GM12875 (cell line): ENCODE measurements around the gene CDH3.

Experiments used
- H3K4me3 ChIP-seq: one replicate; pipeline ENCODE4 v1.5.1; 2011; ENCODE audit warnings: low read depth, low read length, control low read depth
- CTCF ChIP-seq: IDR thresholded peaks from 2 replicates; pipeline ENCODE4 v1.5.1; 2011; ENCODE audit warnings: low read depth, mild to moderate bottlenecking, control low read depth, inconsistent platforms, low read length, moderate library complexity, borderline replicate concordance; ENCODE audit not compliant: insufficient read depth

The CDH3 gene

DNA sequence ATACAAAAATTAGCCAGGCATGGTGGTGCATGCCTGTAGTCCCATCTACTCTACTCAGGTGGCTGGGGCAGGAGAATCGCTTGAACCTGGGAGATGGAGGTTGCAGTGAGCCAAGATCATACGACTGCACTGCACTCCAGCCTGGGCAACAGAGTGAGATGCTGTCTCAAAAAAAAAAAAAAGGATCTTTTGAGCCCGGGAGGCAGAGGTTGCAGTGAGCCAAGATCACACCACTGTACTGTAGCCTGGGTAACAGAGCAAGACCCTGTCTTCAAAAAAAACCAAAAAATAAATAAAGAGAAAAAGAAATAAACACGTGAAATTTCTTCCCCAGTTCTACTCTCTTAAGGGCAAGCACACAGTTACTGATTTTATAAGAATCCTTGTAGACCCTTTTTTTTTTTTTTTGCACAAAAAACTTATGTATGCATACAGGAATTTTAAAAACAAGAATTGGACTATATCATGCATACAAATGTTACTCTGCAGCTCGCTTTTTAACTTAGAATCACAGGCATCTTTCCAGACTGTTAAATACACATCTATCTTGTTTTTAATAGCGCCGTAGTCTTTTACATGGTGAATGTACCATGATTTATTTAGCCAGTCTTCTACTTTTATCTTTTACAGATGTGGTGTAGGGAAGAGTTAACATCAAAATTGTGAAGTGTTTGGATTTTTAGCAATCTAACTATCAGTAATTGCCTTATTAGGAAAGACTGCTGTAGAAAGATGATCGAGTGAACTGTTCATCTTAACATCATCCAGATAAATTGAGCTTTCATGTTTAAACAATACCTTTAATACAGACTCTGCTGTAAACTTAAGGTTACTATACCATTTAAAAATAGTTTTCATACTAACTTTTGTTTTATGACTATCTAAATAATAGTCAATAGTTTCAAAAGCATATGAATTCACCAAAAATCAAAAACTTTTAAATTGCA lies 14.6 kb downstream of the CDH3 start:
- no peak for TF ChIP-seq CTCF
- no peak overlapping the region for H3K4me3 ChIP-seq

DNA sequence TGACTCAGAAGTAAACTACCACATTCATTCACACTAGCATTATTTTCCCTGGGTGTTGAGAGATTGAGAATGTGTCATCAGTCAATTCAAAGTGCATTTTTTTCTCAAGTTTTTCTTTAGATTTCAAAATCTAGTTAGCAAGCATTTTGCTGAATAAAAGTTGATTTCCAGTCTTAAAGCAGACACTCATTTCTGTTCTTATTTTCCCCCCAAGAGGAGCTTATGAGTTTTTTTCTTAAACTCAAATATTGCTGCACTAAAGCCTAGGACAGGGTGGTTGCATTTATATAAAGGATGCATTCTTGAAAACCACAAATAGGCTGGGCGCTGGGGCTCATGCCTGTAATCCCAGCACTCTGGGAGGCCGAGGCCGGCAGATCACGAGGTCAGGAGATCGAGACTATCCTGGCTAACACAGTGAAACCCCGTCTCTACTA lies 15.3 kb downstream of the CDH3 start:
- H3K4me3 ChIP-seq: no peak overlapping the region
- TF ChIP-seq CTCF: no peak

DNA sequence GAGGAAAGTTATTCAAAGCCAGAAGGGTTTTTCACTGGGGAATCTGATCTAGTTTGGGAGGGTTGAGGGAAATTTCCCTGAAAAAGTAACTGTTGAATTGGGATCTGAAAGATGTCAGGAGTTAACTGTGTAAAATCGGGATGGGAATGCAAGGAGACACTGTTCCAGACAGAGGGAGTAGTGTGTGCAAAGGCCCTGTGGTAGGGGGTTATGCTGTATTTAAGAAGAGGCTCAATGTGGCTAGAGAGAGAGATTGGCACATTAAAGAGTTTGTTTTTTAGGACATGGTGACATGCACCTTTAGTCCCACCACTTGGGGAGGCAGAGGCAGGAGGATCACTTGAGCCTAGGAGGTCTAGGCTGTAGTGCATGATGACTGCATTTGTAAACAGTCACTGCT lies 16.9 kb downstream of the CDH3 start:
- TF ChIP-seq CTCF: no peak
- H3K4me3 ChIP-seq: no peak overlapping the region

DNA sequence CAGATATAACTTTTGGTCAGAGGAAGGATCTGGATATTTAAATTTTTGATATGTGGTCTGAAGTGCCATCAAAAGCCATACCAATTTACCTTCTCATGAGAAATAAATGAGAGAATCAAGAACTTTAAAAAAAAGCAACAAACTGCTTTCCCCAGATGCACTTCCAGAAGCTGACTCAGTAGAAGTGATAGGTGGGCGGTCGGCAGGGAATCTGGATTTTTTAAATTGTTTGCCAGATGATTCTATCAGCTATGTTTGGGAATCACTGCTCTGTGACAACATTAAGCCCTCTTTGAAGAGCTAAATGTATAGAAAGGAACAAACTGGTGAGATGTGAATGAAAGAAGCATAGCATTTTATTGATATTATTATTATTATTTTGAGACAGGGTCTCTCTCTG lies 19.2 kb downstream of the CDH3 start:
- TF ChIP-seq CTCF: no peak

GRCh38 chr16:68665501-68665900 lies 20.4 kb downstream of the CDH3 start:
- no peak overlapping the region for H3K4me3 ChIP-seq
- TF ChIP-seq CTCF: no peak

More for the DNA sequence above, 19.2 kb downstream of the CDH3 start:
- no peak overlapping the region for H3K4me3 ChIP-seq

- no peak overlapping the region for H3K4me3 ChIP-seq
- no peak for TF ChIP-seq CTCF
Observed at GRCh38 chr16:68668266-68668665, 23.2 kb downstream of the CDH3 start.
